Stimulated activated CD4-positive, alpha-beta T cell treated with anti-CD3 and anti-CD28 coated beads, Interleukin-12 subunit alpha, Interleukin-12 subunit beta, amount 100 ng/mL, for 48 hours (primary cell): ENCODE data around the gene NPLOC4.
"Not testable (repeated sequence)": the region's sequence is repeated elsewhere in the genome, so short reads cannot be mapped to it uniquely, and the experiment has no call there.

Experiments used
- DNase-seq, 3 donors: peaks; one replicate each; pipeline ENCODE4 v3.0.0-alpha.2; 2020; ENCODE audit warnings: low read depth in 2 of 3, low spot score in 1 of 3

Gene NPLOC4

GRCh38 chr17:81589612-81590011, 47.3 kb downstream of the NPLOC4 start:
- no peak for DNase-seq

GRCh38 chr17:81586096-81586495, 50.8 kb downstream of the NPLOC4 start:
- DNase-seq: no peak

- DNase-seq: not testable (repeated sequence)
Measured at GRCh38 chr17:81584771-81585170, 52.1 kb downstream of the NPLOC4 start.

GRCh38 chr17:81583589-81584342, 53.1 kb downstream of the NPLOC4 start:
- DNase-seq: no peak

GRCh38 chr17:81582749-81583148, 54.2 kb downstream of the NPLOC4 start:
- DNase-seq: no peak

GRCh38 chr17:81582341-81582740, 54.6 kb downstream of the NPLOC4 start:
- no peak for DNase-seq

- DNase-seq: no peak
Measured at GRCh38 chr17:81581758-81582157, 55.2 kb downstream of the NPLOC4 start.

- no peak for DNase-seq
Measured at GRCh38 chr17:81580481-81580880, 56.4 kb downstream of the NPLOC4 start.

GRCh38 chr17:81579821-81580321, 57.0 kb downstream of the NPLOC4 start:
- DNase-seq: no peak

GRCh38 chr17:81579298-81579697, 57.6 kb downstream of the NPLOC4 start:
- no peak for DNase-seq

- DNase-seq: no peak
Measured at GRCh38 chr17:81578561-81579225, 58.2 kb downstream of the NPLOC4 start.

- no peak for DNase-seq
Measured at GRCh38 chr17:81578038-81578441, 58.9 kb downstream of the NPLOC4 start.

GRCh38 chr17:81577278-81578000, 59.5 kb downstream of the NPLOC4 start:
- DNase-seq: no peak

- no peak for DNase-seq
Measured at GRCh38 chr17:81576621-81577277, 60.2 kb downstream of the NPLOC4 start.

GRCh38 chr17:81575836-81576235, 61.1 kb downstream of the NPLOC4 start:
- no peak for DNase-seq

- no peak for DNase-seq
Measured at GRCh38 chr17:81574643-81574956, 62.3 kb downstream of the NPLOC4 start.

GRCh38 chr17:81573794-81574642, 62.9 kb downstream of the NPLOC4 start:
- no peak for DNase-seq

GRCh38 chr17:81572563-81573168, 64.2 kb downstream of the NPLOC4 start:
- DNase-seq: no peak

GRCh38 chr17:81570964-81571363, 65.9 kb downstream of the NPLOC4 start:
- DNase-seq: no peak

- no peak for DNase-seq
Measured at GRCh38 chr17:81569986-81570514, 66.9 kb downstream of the NPLOC4 start.
